HepG2 (cell line): ENCODE results near the gene AGO4. TPM values are rescaled to one million over a fixed set of nuclear protein-coding genes. Genes with fewer than 3 reads are reported as not detected.

ENCODE experiments used
- AHR ChIP-seq: IDR thresholded peaks from 2 replicates; pipeline ENCODE4 v1.6.1; 2018; ENCODE audit warnings: missing genetic modification reagents, missing compliant biosample characterization
- ELF3 ChIP-seq: IDR thresholded peaks from 2 replicates; pipeline ENCODE4 v1.6.1; 2016; ENCODE audit warnings: missing genetic modification reagents, missing compliant biosample characterization
- HBP1 ChIP-seq: IDR thresholded peaks from 2 replicates; pipeline ENCODE4 v1.6.1; 2016; ENCODE audit warnings: low read depth, control low read depth
- IKZF4 ChIP-seq: sonication (generic); formaldehyde crosslinking; IDR thresholded peaks from 2 replicates; pipeline ENCODE4 v1.5.1; 2020; ENCODE audit warnings: borderline replicate concordance, mild to moderate bottlenecking, low read depth, missing genetic modification reagents; ENCODE audit errors: not compliant biosample characterization
- IRX3 ChIP-seq: sonication (generic); formaldehyde crosslinking; IDR thresholded peaks from 2 replicates; pipeline ENCODE4 v1.8.1; 2023; ENCODE audit warnings: mild to moderate bottlenecking, low read depth, missing genetic modification reagents, borderline replicate concordance
- KLF16 ChIP-seq, 2 experiments: sonication (generic) in 1 of 2; formaldehyde crosslinking in 1 of 2; IDR thresholded peaks; 2 replicates each; pipeline versions ENCODE4 v1.6.1 to v1.8.0; 2016 to 2023; ENCODE audit warnings: missing genetic modification reagents in 2 of 2, missing compliant biosample characterization in 1 of 2
- KLF6 ChIP-seq: IDR thresholded peaks from 2 replicates; pipeline ENCODE4 v1.8.0; 2016; ENCODE audit warnings: missing biosample characterization, missing genetic modification reagents
- KMT2B ChIP-seq: IDR thresholded peaks from 2 replicates; pipeline ENCODE4 v1.6.1; 2016; ENCODE audit warnings: missing genetic modification reagents, missing compliant biosample characterization
- MIER2 ChIP-seq: IDR thresholded peaks from 2 replicates; pipeline ENCODE4 v1.6.1; 2016; ENCODE audit warnings: missing biosample characterization, missing genetic modification reagents
- ONECUT2 ChIP-seq: sonication (generic); formaldehyde crosslinking; IDR thresholded peaks from 2 replicates; pipeline ENCODE4 v1.4.0; 2020; ENCODE audit warnings: missing genetic modification reagents
- PRPF4 ChIP-seq: fragments of 200-400 bp; formaldehyde crosslinking; IDR thresholded peaks from 2 replicates; pipeline ENCODE4 v1.6.1; 2016; ENCODE audit warnings: low read length, low read depth; ENCODE audit not compliant: poor library complexity, severe bottlenecking
- RARA ChIP-seq: IDR thresholded peaks from 2 replicates; pipeline ENCODE4 v1.6.1; 2016; ENCODE audit warnings: missing genetic modification reagents, missing compliant biosample characterization
- REL ChIP-seq: sonication (generic); formaldehyde crosslinking; conservative IDR thresholded peaks from 2 replicates; pipeline ENCODE4 v1.8.0; 2022; ENCODE audit warnings: mild to moderate bottlenecking, missing genetic modification reagents, moderate library complexity
- RFXAP ChIP-seq: sonication (generic); formaldehyde crosslinking; IDR thresholded peaks from 2 replicates; pipeline ENCODE4 v1.4.0; 2020; ENCODE audit warnings: missing genetic modification reagents, borderline replicate concordance
- SAP130 ChIP-seq: IDR thresholded peaks from 2 replicates; pipeline ENCODE4 v1.6.1; 2016; ENCODE audit warnings: low read depth
- THAP8 ChIP-seq: sonication (generic); formaldehyde crosslinking; IDR thresholded peaks from 2 replicates; pipeline ENCODE4 v1.5.1; 2020; ENCODE audit warnings: missing genetic modification reagents, mild to moderate bottlenecking, borderline replicate concordance
- XBP1 ChIP-seq: sonication (generic); formaldehyde crosslinking; IDR thresholded peaks from 2 replicates; pipeline ENCODE4 v1.5.0; 2020; ENCODE audit warnings: missing genetic modification reagents
- ZBTB38 ChIP-seq: sonication (generic); formaldehyde crosslinking; IDR thresholded peaks from 2 replicates; pipeline ENCODE4 v1.5.1; 2020; ENCODE audit warnings: mild to moderate bottlenecking, missing genetic modification reagents
- ZNF263 ChIP-seq: sonication (generic); formaldehyde crosslinking; IDR thresholded peaks from 2 replicates; pipeline ENCODE4 v1.4.0; 2020; ENCODE audit warnings: missing genetic modification reagents
- ZNF331 ChIP-seq: sonication (generic); formaldehyde crosslinking; IDR thresholded peaks from 2 replicates; pipeline ENCODE4 v1.4.0; 2020; ENCODE audit warnings: missing genetic modification reagents
- ZNF496 ChIP-seq: sonication (generic); formaldehyde crosslinking; IDR thresholded peaks from 2 replicates; pipeline ENCODE4 v1.8.1; 2023; ENCODE audit warnings: mild to moderate bottlenecking, moderate library complexity, missing genetic modification reagents; ENCODE audit not compliant: insufficient replicate concordance
- ZNF652 ChIP-seq: IDR thresholded peaks from 2 replicates; pipeline ENCODE4 v1.6.1; 2016; ENCODE audit warnings: low read depth, borderline replicate concordance
- ZNF703 ChIP-seq: sonication (generic); formaldehyde crosslinking; IDR thresholded peaks from 2 replicates; pipeline ENCODE4 v1.5.1; 2020; ENCODE audit warnings: missing genetic modification reagents, mild to moderate bottlenecking, moderate library complexity, borderline replicate concordance
- ZNF724P ChIP-seq: sonication (generic); formaldehyde crosslinking; IDR thresholded peaks from 2 replicates; pipeline ENCODE4 v1.8.0; 2022; ENCODE audit warnings: missing genetic modification reagents, borderline replicate concordance
- ZNF740 ChIP-seq: sonication (generic); formaldehyde crosslinking; IDR thresholded peaks from 2 replicates; pipeline ENCODE4 v1.4.0; 2020; ENCODE audit warnings: missing genetic modification reagents
- ZNF766 ChIP-seq: sonication (generic); formaldehyde crosslinking; IDR thresholded peaks from 2 replicates; pipeline ENCODE4 v1.5.0; 2020; ENCODE audit warnings: missing genetic modification reagents, borderline replicate concordance
- ZNF800 ChIP-seq: sonication (generic); formaldehyde crosslinking; IDR thresholded peaks from 2 replicates; pipeline ENCODE4 v1.4.0; 2020; ENCODE audit warnings: missing genetic modification reagents
- ZNF83 ChIP-seq: sonication (generic); formaldehyde crosslinking; IDR thresholded peaks from 2 replicates; pipeline ENCODE4 v1.4.0; 2020; ENCODE audit warnings: missing genetic modification reagents, mild to moderate bottlenecking, borderline replicate concordance
- ZSCAN9 ChIP-seq: IDR thresholded peaks from 2 replicates; pipeline ENCODE4 v1.6.1; 2016; ENCODE audit warnings: borderline replicate concordance
- polyA plus RNA-seq, 8 experiments: library from polyadenylated mRNA; depleted of rRNA in 3 of 8; stranded (reverse) in 7 of 8; unstranded in 1 of 8; fragments of >200 nt; fragmentation: Illumina TruSeq in 4 of 8; extraction: Trizol in 4 of 8; gene quantifications; 2 replicates each; pipeline versions ENCODE4 v1.2.1 to v1.2.3, GENCODE V29; 2011 to 2016; ENCODE audit warnings: low read depth in 4 of 8, missing spikeins in 1 of 8, mixed read lengths in 1 of 8; ENCODE audit not compliant: insufficient read depth in 1 of 8
- total RNA-seq, 5 experiments: library from RNA; depleted of rRNA; stranded (reverse); fragments of >200 nt; fragmentation: Illumina TruSeq; extraction: Trizol; gene quantifications; 2 replicates each; pipeline ENCODE4 v1.2.3, GENCODE V29; 2016; ENCODE audit warnings: low read depth in 1 of 5

The AGO4 gene
- total and polyA plus RNA-seq, 2 of the 13 experiments (the other 11 are each of a cell fraction or from before 2014, with no cell fraction given), result 6.0 to 13.8 TPM

GRCh38 chr1:35876988-35877387, 69.2 kb downstream of the AGO4 start (continued):
- TF ChIP-seq ELF3 (0 out of 2 replicates have a peak, but pooled peaks have one; percentile 35), ONECUT2 (CRISPR knock-in tag) (0 out of 2 replicates have a peak, but pooled peaks have one; percentile 17), HBP1 (CRISPR knock-in tag) (peak; percentile 67; the same call in 1 of the 2 replicates), ZSCAN9 (0 out of 2 replicates have a peak, but pooled peaks have one; percentile 74), MIER2 (CRISPR knock-in tag) (peak; percentile 97), THAP8 (CRISPR knock-in tag) (no peak), RARA (CRISPR knock-in tag) (peak; percentile 35; the same call in 1 of the 2 replicates), PRPF4 (no peak), ZBTB38 (CRISPR knock-in tag) (no peak), ZNF496 (no peak), XBP1 (no peak), ZNF652 (CRISPR knock-in tag) (no peak), SAP130 (peak; percentile 66), ZNF83 (CRISPR knock-in tag) (no peak), KLF16 (CRISPR knock-in tag; IDR thresholded peaks at IDR 0.05) (0 out of 4 replicates have a peak, but pooled peaks of 1 of the 2 experiments have one; percentile 39), ZNF703 (CRISPR knock-in tag) (no peak), AHR (0 out of 2 replicates have a peak, but pooled peaks have one; percentile 45), ZNF724P (CRISPR knock-in tag) (no peak), ZNF331 (peak; percentile 55; the same call in 1 of the 2 replicates), ZNF263 (CRISPR knock-in tag) (0 out of 2 replicates have a peak, but pooled peaks have one; percentile 25), KLF6 (CRISPR knock-in tag) (0 out of 2 replicates have a peak, but pooled peaks have one; percentile 37), IRX3 (CRISPR knock-in tag) (no peak), IKZF4 (CRISPR knock-in tag) (peak; percentile 60), ZNF740 (CRISPR knock-in tag) (no peak), REL (no peak), RFXAP (0 out of 2 replicates have a peak, but pooled peaks have one; percentile 44), ZNF766 (CRISPR knock-in tag) (0 out of 2 replicates have a peak, but pooled peaks have one; percentile 31), ZNF800 (CRISPR knock-in tag) (no peak), KMT2B (CRISPR knock-in tag) (no peak)
